T-helper 2 cell treated with Interferon-gamma antibody and Interleukin-4, amounts not matched to agents 5 μg/mL and 100 μg/mL, for 36 hours (primary cell): ENCODE measurements around the gene NOD2.

Source experiments
- DNase-seq: peaks from one replicate; pipeline ENCODE4 v3.0.0; 2021; ENCODE audit warnings: low spot score
- H3K27ac Mint-ChIP-seq: one replicate; pipeline ENCODE4 v1.8.0; 2021; ENCODE audit warnings: mild to moderate bottlenecking, mixed read lengths
- H3K27me3 Mint-ChIP-seq: one replicate; pipeline ENCODE4 v1.8.0; 2021; ENCODE audit warnings: low read depth, mixed read lengths
- H3K36me3 Mint-ChIP-seq: one replicate; pipeline ENCODE4 v1.8.0; 2021; ENCODE audit warnings: low read depth, mixed read lengths
- H3K4me1 Mint-ChIP-seq: one replicate; pipeline ENCODE4 v1.8.0; 2021; ENCODE audit warnings: low read depth, mixed read lengths
- H3K4me3 Mint-ChIP-seq: one replicate; pipeline ENCODE4 v1.8.0; 2022; ENCODE audit warnings: mild to moderate bottlenecking, moderate library complexity, mixed read lengths
- H3K9me3 Mint-ChIP-seq: one replicate; pipeline ENCODE4 v1.8.0; 2021; ENCODE audit warnings: mixed read lengths

Gene NOD2

GRCh38 chr16:50694206-50694605 is 800 bp downstream of the NOD2 start:
- peak overlapping the region; percentile 73 for H3K27ac Mint-ChIP-seq
- no peak for DNase-seq
- peaks cover 55% of the 10 kb centered on the region for H3K4me1 Mint-ChIP-seq
- H3K4me3 Mint-ChIP-seq, result peak overlapping the region; percentile 81
- no peaks in the 10 kb centered on the region for H3K9me3 Mint-ChIP-seq
- H3K27me3 Mint-ChIP-seq, result peaks cover 4% of the 10 kb centered on the region
- H3K36me3 Mint-ChIP-seq, result no peaks in the 10 kb centered on the region

- H3K27ac Mint-ChIP-seq, result peak overlapping the region; percentile 24
- no peak overlapping the region for H3K4me3 Mint-ChIP-seq
- peaks cover 4% of the 10 kb centered on the region for H3K27me3 Mint-ChIP-seq
- H3K9me3 Mint-ChIP-seq, result no peaks in the 10 kb centered on the region
- DNase-seq, result no peak
- H3K4me1 Mint-ChIP-seq, result peaks cover 61% of the 10 kb centered on the region
- H3K36me3 Mint-ChIP-seq, result peaks cover 6% of the 10 kb centered on the region
Observed at GRCh38 chr16:50695017-50696000, 1.9 kb downstream of the NOD2 start.

- peaks cover 13% of the 10 kb centered on the region for H3K36me3 Mint-ChIP-seq
- H3K27me3 Mint-ChIP-seq, result peaks cover 4% of the 10 kb centered on the region
- H3K4me1 Mint-ChIP-seq, result peaks cover 61% of the 10 kb centered on the region
- peaks cover 2% of the 10 kb centered on the region for H3K9me3 Mint-ChIP-seq
- DNase-seq, result no peak
- H3K27ac Mint-ChIP-seq, result peak overlapping the region; percentile 85
- H3K4me3 Mint-ChIP-seq, result peak overlapping the region; percentile 44
Observed at GRCh38 chr16:50696126-50696525, 2.7 kb downstream of the NOD2 start.

GRCh38 chr16:50696575-50697420 is 3.4 kb downstream of the NOD2 start:
- H3K27me3 Mint-ChIP-seq, result peaks cover 4% of the 10 kb centered on the region
- DNase-seq, result peak; percentile 38
- H3K4me3 Mint-ChIP-seq, result peak overlapping the region; percentile 81
- peaks cover 19% of the 10 kb centered on the region for H3K36me3 Mint-ChIP-seq
- peak overlapping the region; percentile 85 for H3K27ac Mint-ChIP-seq
- H3K9me3 Mint-ChIP-seq, result peaks cover 8% of the 10 kb centered on the region
- H3K4me1 Mint-ChIP-seq, result peaks cover 61% of the 10 kb centered on the region

- Mint-ChIP-seq H3K27ac (peak overlapping the region; percentile 85), H3K4me1 (peaks cover 59% of the 10 kb centered on the region)
Observed at GRCh38 chr16:50697421-50697715, 4.0 kb downstream of the NOD2 start.

GRCh38 chr16:50697881-50698767 is 4.7 kb downstream of the NOD2 start:
- peaks cover 8% of the 10 kb centered on the region for H3K9me3 Mint-ChIP-seq
- peaks cover 24% of the 10 kb centered on the region for H3K36me3 Mint-ChIP-seq
- peak overlapping the region; percentile 85 for H3K27ac Mint-ChIP-seq
- peaks cover 53% of the 10 kb centered on the region for H3K4me1 Mint-ChIP-seq
- H3K27me3 Mint-ChIP-seq, result no peaks in the 10 kb centered on the region
- H3K4me3 Mint-ChIP-seq, result peak overlapping the region; percentile 81
- peak; percentile 57 for DNase-seq

More at GRCh38 chr16:50697421-50697715, 4.0 kb downstream of the NOD2 start:
- Mint-ChIP-seq H3K9me3 (peaks cover 8% of the 10 kb centered on the region), H3K36me3 (peaks cover 22% of the 10 kb centered on the region), H3K4me3 (peak overlapping the region; percentile 81), H3K27me3 (peaks cover 4% of the 10 kb centered on the region)
- DNase-seq, result no peak

GRCh38 chr16:50699326-50700159 is 6.1 kb downstream of the NOD2 start:
- H3K27me3 Mint-ChIP-seq, result no peaks in the 10 kb centered on the region
- peak overlapping the region; percentile 47 for H3K4me3 Mint-ChIP-seq
- peaks cover 17% of the 10 kb centered on the region for H3K9me3 Mint-ChIP-seq
- peaks cover 46% of the 10 kb centered on the region for H3K4me1 Mint-ChIP-seq
- DNase-seq, result peak; percentile 65
- H3K36me3 Mint-ChIP-seq, result peaks cover 36% of the 10 kb centered on the region
- peak overlapping the region; percentile 71 for H3K27ac Mint-ChIP-seq

- DNase-seq, result no peak
- Mint-ChIP-seq H3K27me3 (no peaks in the 10 kb centered on the region), H3K36me3 (peaks cover 57% of the 10 kb centered on the region), H3K4me3 (no peak overlapping the region), H3K27ac (no peak overlapping the region), H3K9me3 (peaks cover 34% of the 10 kb centered on the region), H3K4me1 (peaks cover 36% of the 10 kb centered on the region)
Observed at GRCh38 chr16:50702725-50703124, 9.3 kb downstream of the NOD2 start.

GRCh38 chr16:50704245-50704644 is 10.8 kb downstream of the NOD2 start:
- DNase-seq, result no peak
- no peak overlapping the region for H3K4me3 Mint-ChIP-seq
- H3K27ac Mint-ChIP-seq, result no peak overlapping the region
- peaks cover 34% of the 10 kb centered on the region for H3K4me1 Mint-ChIP-seq
- H3K27me3 Mint-ChIP-seq, result no peaks in the 10 kb centered on the region
- peaks cover 64% of the 10 kb centered on the region for H3K36me3 Mint-ChIP-seq
- H3K9me3 Mint-ChIP-seq, result peaks cover 34% of the 10 kb centered on the region

GRCh38 chr16:50705436-50706110 is 12.2 kb downstream of the NOD2 start:
- Mint-ChIP-seq H3K27ac (no peak overlapping the region), H3K27me3 (no peaks in the 10 kb centered on the region), H3K9me3 (peaks cover 34% of the 10 kb centered on the region), H3K4me1 (peaks cover 34% of the 10 kb centered on the region), H3K36me3 (peaks cover 57% of the 10 kb centered on the region), H3K4me3 (no peak overlapping the region)
- no peak for DNase-seq

GRCh38 chr16:50706250-50706649 is 12.8 kb downstream of the NOD2 start:
- DNase-seq, result no peak
- H3K36me3 Mint-ChIP-seq, result peaks cover 51% of the 10 kb centered on the region
- H3K9me3 Mint-ChIP-seq, result peaks cover 31% of the 10 kb centered on the region
- H3K4me3 Mint-ChIP-seq, result no peak overlapping the region
- peaks cover 34% of the 10 kb centered on the region for H3K4me1 Mint-ChIP-seq
- H3K27me3 Mint-ChIP-seq, result no peaks in the 10 kb centered on the region
- no peak overlapping the region for H3K27ac Mint-ChIP-seq

GRCh38 chr16:50708373-50709060 is 15.1 kb downstream of the NOD2 start:
- Mint-ChIP-seq H3K36me3 (peaks cover 42% of the 10 kb centered on the region), H3K27me3 (no peaks in the 10 kb centered on the region), H3K9me3 (peaks cover 26% of the 10 kb centered on the region), H3K4me3 (peak overlapping the region; percentile 52), H3K27ac (peak overlapping the region; percentile 64), H3K4me1 (peaks cover 34% of the 10 kb centered on the region)
- DNase-seq, result peak; percentile 55
